D721Med (cell line): ENCODE measurements around the gene TATDN3.

Source experiments
- DNase-seq: peaks from one replicate; pipeline ENCODE4 v3.0.0; 2011; ENCODE audit warnings: low spot score; ENCODE audit not compliant: insufficient read length
- FAIRE-seq: peaks from 2 replicates; lab custom pipeline; 2011; peaks lifted over from hg19 to GRCh38; lab: Jason Lieb, UNC
- TF ChIP-seq, protein P1 (sequence below): IDR thresholded peaks from 2 replicates; pipeline ENCODE4 v1.5.1; 2012; ENCODE audit warnings: mild to moderate bottlenecking, control low read depth; ENCODE audit not compliant: insufficient read depth; ENCODE audit errors: missing control alignments

TATDN3 gene

GRCh38 chr1:212816567-212817278 lies 25.0 kb downstream of the TATDN3 start:
- no peak for DNase-seq
- peak; percentile 81 for FAIRE-seq
- TF ChIP-seq, protein P1, sequence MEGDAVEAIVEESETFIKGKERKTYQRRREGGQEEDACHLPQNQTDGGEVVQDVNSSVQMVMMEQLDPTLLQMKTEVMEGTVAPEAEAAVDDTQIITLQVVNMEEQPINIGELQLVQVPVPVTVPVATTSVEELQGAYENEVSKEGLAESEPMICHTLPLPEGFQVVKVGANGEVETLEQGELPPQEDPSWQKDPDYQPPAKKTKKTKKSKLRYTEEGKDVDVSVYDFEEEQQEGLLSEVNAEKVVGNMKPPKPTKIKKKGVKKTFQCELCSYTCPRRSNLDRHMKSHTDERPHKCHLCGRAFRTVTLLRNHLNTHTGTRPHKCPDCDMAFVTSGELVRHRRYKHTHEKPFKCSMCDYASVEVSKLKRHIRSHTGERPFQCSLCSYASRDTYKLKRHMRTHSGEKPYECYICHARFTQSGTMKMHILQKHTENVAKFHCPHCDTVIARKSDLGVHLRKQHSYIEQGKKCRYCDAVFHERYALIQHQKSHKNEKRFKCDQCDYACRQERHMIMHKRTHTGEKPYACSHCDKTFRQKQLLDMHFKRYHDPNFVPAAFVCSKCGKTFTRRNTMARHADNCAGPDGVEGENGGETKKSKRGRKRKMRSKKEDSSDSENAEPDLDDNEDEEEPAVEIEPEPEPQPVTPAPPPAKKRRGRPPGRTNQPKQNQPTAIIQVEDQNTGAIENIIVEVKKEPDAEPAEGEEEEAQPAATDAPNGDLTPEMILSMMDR: no peak

DNA sequence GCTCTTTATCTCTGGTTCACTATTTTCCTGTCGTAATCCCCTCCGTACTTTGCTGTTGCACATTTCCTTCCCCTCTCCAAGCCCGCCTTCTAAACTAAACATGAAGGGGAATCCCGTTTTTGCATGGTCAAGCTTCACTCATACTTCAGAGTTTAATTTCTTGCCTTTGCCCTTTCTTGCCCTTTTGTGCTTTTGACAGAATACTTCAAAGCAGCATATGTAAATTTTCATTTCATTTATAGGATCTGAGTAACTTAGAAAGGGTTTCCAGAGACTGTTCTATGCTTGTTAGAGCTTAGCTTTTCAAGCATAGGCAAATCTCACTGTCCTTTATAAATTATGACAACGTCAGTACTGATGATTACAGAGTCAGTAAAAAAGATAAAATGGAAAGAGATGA lies 28.0 kb downstream of the TATDN3 start:
- TF ChIP-seq, protein P1: no peak
- no peak for FAIRE-seq
- DNase-seq: no peak

DNA sequence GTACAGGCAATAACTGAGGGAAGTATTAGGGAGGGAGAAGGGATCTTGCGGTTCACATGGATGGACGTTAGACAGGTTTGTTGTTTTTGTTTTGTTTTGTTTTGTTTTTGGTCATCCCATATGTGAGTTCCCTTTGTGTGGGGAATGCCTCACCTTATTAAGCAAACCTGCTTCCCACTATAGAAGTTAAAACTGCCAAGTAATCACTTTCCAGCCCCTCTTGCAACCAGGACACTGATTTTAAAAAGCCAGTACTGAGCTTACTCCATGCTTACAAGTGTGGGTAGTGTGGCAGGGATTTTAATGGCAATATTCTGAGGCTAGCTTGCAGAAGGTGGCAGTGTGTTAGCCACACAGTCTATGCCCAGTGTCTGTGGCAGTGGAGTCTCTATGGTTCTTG lies 29.3 kb downstream of the TATDN3 start:
- FAIRE-seq: no peak
- DNase-seq: no peak
- TF ChIP-seq, protein P1: no peak

DNA sequence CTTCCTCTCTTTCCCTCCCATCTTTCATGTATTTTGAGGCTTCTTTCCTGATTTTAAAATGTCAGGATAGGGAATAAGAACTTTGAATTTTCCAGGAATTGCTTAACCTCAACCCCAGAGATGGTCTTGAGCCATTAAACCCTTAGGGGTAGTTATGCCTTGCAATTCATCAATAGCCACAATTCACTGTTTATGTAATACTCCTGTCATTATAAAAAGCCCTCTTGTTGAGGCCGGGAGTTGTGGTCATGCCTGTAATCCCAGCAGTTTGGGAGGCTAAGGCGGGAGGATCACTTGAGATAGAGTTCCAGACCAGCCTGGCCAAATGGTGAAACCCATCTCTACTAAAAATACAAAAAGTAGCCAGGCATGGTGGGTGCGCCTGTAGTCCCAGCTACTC lies 31.3 kb downstream of the TATDN3 start:
- TF ChIP-seq, protein P1: no peak
- FAIRE-seq (no peak), DNase-seq (no peak)

DNA sequence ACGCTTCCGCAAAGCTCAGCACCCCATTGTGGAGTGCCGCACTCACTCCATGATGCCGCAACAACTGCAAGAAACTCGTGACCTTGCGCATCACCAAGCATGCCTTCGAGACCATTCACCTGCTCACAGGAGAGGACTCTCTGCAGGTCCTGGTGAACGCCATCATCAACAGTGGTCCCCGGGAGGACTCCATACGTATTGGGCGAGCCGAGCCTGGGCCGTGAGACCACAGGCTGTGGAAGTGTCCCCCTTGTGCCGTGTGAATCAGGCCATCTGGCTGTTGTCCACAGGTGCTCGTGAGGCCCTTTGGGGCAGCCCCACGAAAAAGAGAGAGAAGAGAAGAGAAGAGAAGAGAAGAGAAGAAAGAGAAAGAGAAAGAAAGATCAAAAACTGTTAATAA lies 32.5 kb downstream of the TATDN3 start:
- TF ChIP-seq, protein P1: no peak
- no peak for DNase-seq

GRCh38 chr1:212825798-212826452 lies 34.2 kb downstream of the TATDN3 start:
- TF ChIP-seq, protein P1: no peak
- FAIRE-seq: no peak
- DNase-seq: no peak

More for the DNA sequence above, 32.5 kb downstream of the TATDN3 start:
- no peak for FAIRE-seq

- DNase-seq (no peak), FAIRE-seq (peak; percentile 6)
- TF ChIP-seq, protein P1: no peak
Observed at GRCh38 chr1:212827171-212827776, 35.6 kb downstream of the TATDN3 start.
